WTC11 (cell line): ENCODE results near the gene HSD17B14. TPM values are rescaled to one million over a fixed set of nuclear protein-coding genes. Genes with fewer than 3 reads are reported as not detected.

Experiments
- ATAC-seq: fragments of 200-7000 bp; cut with Tn5 transposase; 2 replicates; pipeline ENCODE4 v1.10.0; 2021; ENCODE audit warnings: mild to moderate bottlenecking, moderate library complexity
- CTCF ChIA-PET: fragments of 300-600 bp; sonication (Branson Sonifier 250); formaldehyde crosslinking; loops from one replicate; lab custom pipeline; 2021; ENCODE audit warnings: antibody characterized with exemption; lab: Charles Lee
- POLR2A ChIA-PET: fragments of 350-600 bp; sonication (Branson Sonifier 250); formaldehyde crosslinking; loops from one replicate; lab custom pipeline; 2021; ENCODE audit warnings: antibody characterized with exemption; lab: Charles Lee
- DNase-seq: peaks from one replicate; pipeline ENCODE4 v3.0.0; 2021; ENCODE audit warnings: low spot score
- H3K27ac Mint-ChIP-seq: 2 replicates; pipeline ENCODE4 v1.8.0; 2021; ENCODE audit warnings: mixed read lengths
- H3K27me3 Mint-ChIP-seq: 2 replicates; pipeline ENCODE4 v1.8.0; 2021; ENCODE audit warnings: low read depth, mild to moderate bottlenecking, moderate library complexity, mixed read lengths
- H3K36me3 Mint-ChIP-seq: 2 replicates; pipeline ENCODE4 v1.8.0; 2021; ENCODE audit warnings: mixed read lengths
- H3K4me1 Mint-ChIP-seq: 2 replicates; pipeline ENCODE4 v1.8.0; 2022; ENCODE audit warnings: mixed read lengths
- H3K4me3 Mint-ChIP-seq: 2 replicates; pipeline ENCODE4 v1.8.0; 2021; ENCODE audit warnings: mild to moderate bottlenecking, moderate library complexity, mixed read lengths
- H3K9me3 Mint-ChIP-seq: 2 replicates; pipeline ENCODE4 v1.8.0; 2021; ENCODE audit warnings: mixed read lengths
- ATF6 ChIP-seq: sonication (generic); formaldehyde crosslinking; IDR thresholded peaks from 2 replicates; pipeline ENCODE4 v1.8.1; 2023; ENCODE audit warnings: mild to moderate bottlenecking, missing genetic modification reagents
- ETV6 ChIP-seq: sonication (generic); formaldehyde crosslinking; IDR thresholded peaks from 2 replicates; pipeline ENCODE4 v1.8.1; 2022; ENCODE audit warnings: mild to moderate bottlenecking, missing genetic modification reagents
- FOXP1 ChIP-seq: sonication (generic); formaldehyde crosslinking; IDR thresholded peaks from 2 replicates; pipeline ENCODE4 v1.8.0; 2022; ENCODE audit warnings: missing genetic modification reagents, mild to moderate bottlenecking, moderate library complexity, borderline replicate concordance
- GABPB1 ChIP-seq: sonication (generic); formaldehyde crosslinking; IDR thresholded peaks from 2 replicates; pipeline ENCODE4 v1.8.1; 2023; ENCODE audit warnings: mild to moderate bottlenecking, missing genetic modification reagents
- IRF1 ChIP-seq: sonication (generic); formaldehyde crosslinking; IDR thresholded peaks from 2 replicates; pipeline ENCODE4 v1.8.0; 2023; ENCODE audit warnings: missing genetic modification reagents
- JAZF1 ChIP-seq: fragments of 250-450 bp; sonication (Bioruptor Pico); IDR thresholded peaks from 2 replicates; pipeline ENCODE4 v1.9.0; 2021; ENCODE audit warnings: moderate library complexity, mild to moderate bottlenecking, inconsistent platforms
- MXD4 ChIP-seq: fragments of 250-450 bp; sonication (Bioruptor Pico); IDR thresholded peaks from 2 replicates; pipeline ENCODE4 v1.8.0; 2021; ENCODE audit warnings: mild to moderate bottlenecking, moderate library complexity, borderline replicate concordance
- NFE2L1 ChIP-seq: sonication (generic); formaldehyde crosslinking; IDR thresholded peaks from 2 replicates; pipeline ENCODE4 v1.8.1; 2023; ENCODE audit warnings: missing genetic modification reagents
- RORB ChIP-seq: fragments of 250-450 bp; sonication (Bioruptor Pico); IDR thresholded peaks from 2 replicates; pipeline ENCODE4 v1.9.0; 2021; ENCODE audit warnings: mild to moderate bottlenecking
- TCF7 ChIP-seq: sonication (generic); formaldehyde crosslinking; IDR thresholded peaks from 2 replicates; pipeline ENCODE4 v1.8.0; 2022; ENCODE audit warnings: mild to moderate bottlenecking, low read depth, missing genetic modification reagents, moderate library complexity
- TP53 ChIP-seq: sonication (generic); formaldehyde crosslinking; IDR thresholded peaks from 2 replicates; pipeline ENCODE4 v1.8.1; 2023; ENCODE audit warnings: mild to moderate bottlenecking, missing genetic modification reagents
- ZMAT4 ChIP-seq: fragments of 250-450 bp; sonication (Bioruptor Pico); IDR thresholded peaks from 2 replicates; pipeline ENCODE4 v1.9.0; 2021; ENCODE audit warnings: mild to moderate bottlenecking
- ZNF121 ChIP-seq: sonication (generic); formaldehyde crosslinking; IDR thresholded peaks from 2 replicates; pipeline ENCODE4 v1.8.0; 2023; ENCODE audit warnings: missing genetic modification reagents
- ZNF138 ChIP-seq: sonication (generic); formaldehyde crosslinking; conservative IDR thresholded peaks from 2 replicates; pipeline ENCODE4 v1.8.1; 2022; ENCODE audit warnings: mild to moderate bottlenecking, moderate library complexity, missing genetic modification reagents
- ZNF425 ChIP-seq: fragments of 250-450 bp; sonication (Bioruptor Pico); conservative IDR thresholded peaks from 2 replicates; pipeline ENCODE4 v1.9.0; 2021; ENCODE audit warnings: mild to moderate bottlenecking
- total RNA-seq: library from RNA; stranded (reverse); gene quantifications from 3 replicates; pipeline ENCODE4 v1.2.3, GENCODE V29; 2021
- TF ChIP-seq, protein P1 (sequence below): sonication (generic); formaldehyde crosslinking; IDR thresholded peaks from 2 replicates; pipeline ENCODE4 v1.8.0; 2023; ENCODE audit warnings: missing genetic modification reagents, mild to moderate bottlenecking, borderline replicate concordance
- TF ChIP-seq, protein P2 (sequence below): sonication (generic); formaldehyde crosslinking; IDR thresholded peaks from 2 replicates; pipeline ENCODE4 v1.8.1; 2023; ENCODE audit warnings: mild to moderate bottlenecking, missing genetic modification reagents, borderline replicate concordance

HSD17B14 gene
- total RNA-seq, 1 experiment from 2014 or later = 11.4 TPM

DNA sequence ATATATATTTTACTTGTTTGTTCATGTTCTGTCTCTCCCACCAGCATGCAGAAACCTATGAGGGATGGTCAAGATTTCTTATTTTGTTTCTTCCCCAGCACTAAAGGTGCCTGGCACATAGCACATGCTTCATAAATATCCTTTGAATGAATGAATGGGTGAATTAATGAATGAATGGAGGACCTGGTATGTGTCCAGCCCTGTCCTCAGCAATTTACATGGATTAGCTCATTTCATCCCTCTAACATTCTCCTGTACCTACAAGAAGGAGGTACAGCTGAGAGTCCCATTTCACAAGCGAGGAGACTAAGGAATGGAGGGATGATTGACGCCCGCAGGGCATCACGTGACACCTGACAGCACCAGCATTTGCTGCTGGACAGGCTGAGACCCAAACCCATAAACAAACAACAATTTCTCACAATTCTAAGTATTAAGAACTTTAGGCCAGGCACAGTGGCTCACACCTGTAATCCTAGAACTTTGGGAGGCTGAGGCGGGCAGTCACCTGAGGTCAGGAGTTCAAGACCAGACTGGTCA is 18.6 kb downstream of the HSD17B14 start:
- ChIA-PET CTCF (interaction anchor here (3.6 kb wide), 1 partner anchor 9 kb away, joined by 24 read pairs; no protein-coding TSS in a partner anchor), POLR2A (no interaction called here)
- Mint-ChIP-seq H3K27ac (no peak overlapping the region), H3K27me3 (peaks cover 28% of the 10 kb centered on the region), H3K9me3 (no peaks in the 10 kb centered on the region), H3K4me3 (no peak overlapping the region), H3K36me3 (no peaks in the 10 kb centered on the region), H3K4me1 (peaks cover 17% of the 10 kb centered on the region)
- ATAC-seq = no peak
- DNase-seq = no peak
- no peak for TF ChIP-seq ATF6 (CRISPR knock-in tag)
- TF ChIP-seq ZNF138 (CRISPR knock-in tag) = no peak
- no peak for TF ChIP-seq ZMAT4 (CRISPR knock-in tag)
- TF ChIP-seq ETV6 = no peak
- TF ChIP-seq IRF1 (CRISPR knock-in tag) = no peak
- TF ChIP-seq JAZF1 (CRISPR knock-in tag) = no peak
- no peak for TF ChIP-seq NFE2L1 (CRISPR knock-in tag)
- TF ChIP-seq GABPB1 (CRISPR knock-in tag) = no peak
- TF ChIP-seq MXD4 = no peak
- TF ChIP-seq TCF7 (CRISPR knock-in tag) = no peak
- no peak for TF ChIP-seq ZNF425 (CRISPR knock-in tag)
- TF ChIP-seq TP53 (CRISPR knock-in tag) = no peak

GRCh38 chr19:48815870-48816501 is 20.3 kb downstream of the HSD17B14 start:
- no peak overlapping the region for H3K27ac Mint-ChIP-seq
- H3K4me3 Mint-ChIP-seq = no peak overlapping the region
- no peak for DNase-seq
- no peaks in the 10 kb centered on the region for H3K36me3 Mint-ChIP-seq
- no peaks in the 10 kb centered on the region for H3K9me3 Mint-ChIP-seq
- ATAC-seq = no peak
- peaks cover 28% of the 10 kb centered on the region for H3K27me3 Mint-ChIP-seq
- H3K4me1 Mint-ChIP-seq = peaks cover 19% of the 10 kb centered on the region
- POLR2A ChIA-PET = interaction anchor here (0.6 to 0.7 kb wide), 2 partner anchors 9 to 625 kb away, joined by 3 to 4 read pairs; partner anchors contain the start of gene SLC17A7
- CTCF ChIA-PET = interaction anchor here (0.6 to 7.9 kb wide), 8 partner anchors 9 to 142 kb away, joined by 3 to 132 read pairs (median 6); partner anchors contain the start of gene HSD17B14
- TF ChIP-seq RORB (no peak), FOXP1 (CRISPR knock-in tag) (no peak), ZNF121 (0 out of 2 replicates have a peak, but pooled peaks have one; percentile 43)
- TF ChIP-seq, protein P1, sequence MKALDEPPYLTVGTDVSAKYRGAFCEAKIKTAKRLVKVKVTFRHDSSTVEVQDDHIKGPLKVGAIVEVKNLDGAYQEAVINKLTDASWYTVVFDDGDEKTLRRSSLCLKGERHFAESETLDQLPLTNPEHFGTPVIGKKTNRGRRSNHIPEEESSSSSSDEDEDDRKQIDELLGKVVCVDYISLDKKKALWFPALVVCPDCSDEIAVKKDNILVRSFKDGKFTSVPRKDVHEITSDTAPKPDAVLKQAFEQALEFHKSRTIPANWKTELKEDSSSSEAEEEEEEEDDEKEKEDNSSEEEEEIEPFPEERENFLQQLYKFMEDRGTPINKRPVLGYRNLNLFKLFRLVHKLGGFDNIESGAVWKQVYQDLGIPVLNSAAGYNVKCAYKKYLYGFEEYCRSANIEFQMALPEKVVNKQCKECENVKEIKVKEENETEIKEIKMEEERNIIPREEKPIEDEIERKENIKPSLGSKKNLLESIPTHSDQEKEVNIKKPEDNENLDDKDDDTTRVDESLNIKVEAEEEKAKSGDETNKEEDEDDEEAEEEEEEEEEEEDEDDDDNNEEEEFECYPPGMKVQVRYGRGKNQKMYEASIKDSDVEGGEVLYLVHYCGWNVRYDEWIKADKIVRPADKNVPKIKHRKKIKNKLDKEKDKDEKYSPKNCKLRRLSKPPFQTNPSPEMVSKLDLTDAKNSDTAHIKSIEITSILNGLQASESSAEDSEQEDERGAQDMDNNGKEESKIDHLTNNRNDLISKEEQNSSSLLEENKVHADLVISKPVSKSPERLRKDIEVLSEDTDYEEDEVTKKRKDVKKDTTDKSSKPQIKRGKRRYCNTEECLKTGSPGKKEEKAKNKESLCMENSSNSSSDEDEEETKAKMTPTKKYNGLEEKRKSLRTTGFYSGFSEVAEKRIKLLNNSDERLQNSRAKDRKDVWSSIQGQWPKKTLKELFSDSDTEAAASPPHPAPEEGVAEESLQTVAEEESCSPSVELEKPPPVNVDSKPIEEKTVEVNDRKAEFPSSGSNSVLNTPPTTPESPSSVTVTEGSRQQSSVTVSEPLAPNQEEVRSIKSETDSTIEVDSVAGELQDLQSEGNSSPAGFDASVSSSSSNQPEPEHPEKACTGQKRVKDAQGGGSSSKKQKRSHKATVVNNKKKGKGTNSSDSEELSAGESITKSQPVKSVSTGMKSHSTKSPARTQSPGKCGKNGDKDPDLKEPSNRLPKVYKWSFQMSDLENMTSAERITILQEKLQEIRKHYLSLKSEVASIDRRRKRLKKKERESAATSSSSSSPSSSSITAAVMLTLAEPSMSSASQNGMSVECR (CRISPR knock-in tag) = no peak
- TF ChIP-seq, protein P2, sequence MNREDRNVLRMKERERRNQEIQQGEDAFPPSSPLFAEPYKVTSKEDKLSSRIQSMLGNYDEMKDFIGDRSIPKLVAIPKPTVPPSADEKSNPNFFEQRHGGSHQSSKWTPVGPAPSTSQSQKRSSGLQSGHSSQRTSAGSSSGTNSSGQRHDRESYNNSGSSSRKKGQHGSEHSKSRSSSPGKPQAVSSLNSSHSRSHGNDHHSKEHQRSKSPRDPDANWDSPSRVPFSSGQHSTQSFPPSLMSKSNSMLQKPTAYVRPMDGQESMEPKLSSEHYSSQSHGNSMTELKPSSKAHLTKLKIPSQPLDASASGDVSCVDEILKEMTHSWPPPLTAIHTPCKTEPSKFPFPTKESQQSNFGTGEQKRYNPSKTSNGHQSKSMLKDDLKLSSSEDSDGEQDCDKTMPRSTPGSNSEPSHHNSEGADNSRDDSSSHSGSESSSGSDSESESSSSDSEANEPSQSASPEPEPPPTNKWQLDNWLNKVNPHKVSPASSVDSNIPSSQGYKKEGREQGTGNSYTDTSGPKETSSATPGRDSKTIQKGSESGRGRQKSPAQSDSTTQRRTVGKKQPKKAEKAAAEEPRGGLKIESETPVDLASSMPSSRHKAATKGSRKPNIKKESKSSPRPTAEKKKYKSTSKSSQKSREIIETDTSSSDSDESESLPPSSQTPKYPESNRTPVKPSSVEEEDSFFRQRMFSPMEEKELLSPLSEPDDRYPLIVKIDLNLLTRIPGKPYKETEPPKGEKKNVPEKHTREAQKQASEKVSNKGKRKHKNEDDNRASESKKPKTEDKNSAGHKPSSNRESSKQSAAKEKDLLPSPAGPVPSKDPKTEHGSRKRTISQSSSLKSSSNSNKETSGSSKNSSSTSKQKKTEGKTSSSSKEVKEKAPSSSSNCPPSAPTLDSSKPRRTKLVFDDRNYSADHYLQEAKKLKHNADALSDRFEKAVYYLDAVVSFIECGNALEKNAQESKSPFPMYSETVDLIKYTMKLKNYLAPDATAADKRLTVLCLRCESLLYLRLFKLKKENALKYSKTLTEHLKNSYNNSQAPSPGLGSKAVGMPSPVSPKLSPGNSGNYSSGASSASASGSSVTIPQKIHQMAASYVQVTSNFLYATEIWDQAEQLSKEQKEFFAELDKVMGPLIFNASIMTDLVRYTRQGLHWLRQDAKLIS = no peak
